Measurements from ENCODE around the gene WDFY2. TPM values are rescaled to one million over a fixed set of nuclear protein-coding genes. Genes with fewer than 3 reads are reported as not detected.

Gene WDFY2
- total and polyA plus RNA-seq, 2 of the 8 experiments (the other 6 are each of a cell fraction or from before 2014, with no cell fraction given): 13.9 to 29.0 TPM

- TF ChIP-seq TEAD4 (IDR thresholded peaks at IDR 0.05; ENCODE audit: low read depth, low read length) (no peak), ASH2L (IDR thresholded peaks at IDR 0.05; ENCODE audit: low read length) (no peak), RAD21 (IDR thresholded peaks at IDR 0.05 in 1 of 2, conservative IDR thresholded peaks at IDR 0.05 in 1 of 2; ENCODE audit: low read depth in 2 of 2, low read length in 2 of 2) (peak; percentile 45 to 57), CEBPB (IDR thresholded peaks at IDR 0.05; ENCODE audit: low read depth, low read length) (no peak), JUND (IDR thresholded peaks at IDR 0.05; ENCODE audit: low read length) (no peak), CBX5 (IDR thresholded peaks at IDR 0.05; ENCODE audit: low read depth, low read length) (no peak)
- TF ChIP-seq, protein P1, sequence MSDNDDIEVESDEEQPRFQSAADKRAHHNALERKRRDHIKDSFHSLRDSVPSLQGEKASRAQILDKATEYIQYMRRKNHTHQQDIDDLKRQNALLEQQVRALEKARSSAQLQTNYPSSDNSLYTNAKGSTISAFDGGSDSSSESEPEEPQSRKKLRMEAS (IDR thresholded peaks at IDR 0.05): 0 out of 2 replicates have a peak, but pooled peaks have one; percentile 1
Measured at GRCh38 chr13:51768378-51768921, 184.2 kb downstream of the WDFY2 start (continued).

Measured in H1 (cell line).